ENCODE measurements around the gene PRR7. TPM values are rescaled to one million over a fixed set of nuclear protein-coding genes. Genes with fewer than 3 reads are reported as not detected.

The PRR7 gene
- total RNA-seq, 1 donor: 8.8 TPM

- DNase-seq (ENCODE audit: low read depth): no peak
- H3K4me3 ChIP-seq (ENCODE audit: low read depth, low read length): no peak overlapping the region
- TF ChIP-seq, protein P1, sequence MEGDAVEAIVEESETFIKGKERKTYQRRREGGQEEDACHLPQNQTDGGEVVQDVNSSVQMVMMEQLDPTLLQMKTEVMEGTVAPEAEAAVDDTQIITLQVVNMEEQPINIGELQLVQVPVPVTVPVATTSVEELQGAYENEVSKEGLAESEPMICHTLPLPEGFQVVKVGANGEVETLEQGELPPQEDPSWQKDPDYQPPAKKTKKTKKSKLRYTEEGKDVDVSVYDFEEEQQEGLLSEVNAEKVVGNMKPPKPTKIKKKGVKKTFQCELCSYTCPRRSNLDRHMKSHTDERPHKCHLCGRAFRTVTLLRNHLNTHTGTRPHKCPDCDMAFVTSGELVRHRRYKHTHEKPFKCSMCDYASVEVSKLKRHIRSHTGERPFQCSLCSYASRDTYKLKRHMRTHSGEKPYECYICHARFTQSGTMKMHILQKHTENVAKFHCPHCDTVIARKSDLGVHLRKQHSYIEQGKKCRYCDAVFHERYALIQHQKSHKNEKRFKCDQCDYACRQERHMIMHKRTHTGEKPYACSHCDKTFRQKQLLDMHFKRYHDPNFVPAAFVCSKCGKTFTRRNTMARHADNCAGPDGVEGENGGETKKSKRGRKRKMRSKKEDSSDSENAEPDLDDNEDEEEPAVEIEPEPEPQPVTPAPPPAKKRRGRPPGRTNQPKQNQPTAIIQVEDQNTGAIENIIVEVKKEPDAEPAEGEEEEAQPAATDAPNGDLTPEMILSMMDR (IDR thresholded peaks at IDR 0.05; ENCODE audit: insufficient read depth, low read length): no peak
Measured at GRCh38 chr5:177475563-177476427, 29.2 kb downstream of the PRR7 start.

DNA sequence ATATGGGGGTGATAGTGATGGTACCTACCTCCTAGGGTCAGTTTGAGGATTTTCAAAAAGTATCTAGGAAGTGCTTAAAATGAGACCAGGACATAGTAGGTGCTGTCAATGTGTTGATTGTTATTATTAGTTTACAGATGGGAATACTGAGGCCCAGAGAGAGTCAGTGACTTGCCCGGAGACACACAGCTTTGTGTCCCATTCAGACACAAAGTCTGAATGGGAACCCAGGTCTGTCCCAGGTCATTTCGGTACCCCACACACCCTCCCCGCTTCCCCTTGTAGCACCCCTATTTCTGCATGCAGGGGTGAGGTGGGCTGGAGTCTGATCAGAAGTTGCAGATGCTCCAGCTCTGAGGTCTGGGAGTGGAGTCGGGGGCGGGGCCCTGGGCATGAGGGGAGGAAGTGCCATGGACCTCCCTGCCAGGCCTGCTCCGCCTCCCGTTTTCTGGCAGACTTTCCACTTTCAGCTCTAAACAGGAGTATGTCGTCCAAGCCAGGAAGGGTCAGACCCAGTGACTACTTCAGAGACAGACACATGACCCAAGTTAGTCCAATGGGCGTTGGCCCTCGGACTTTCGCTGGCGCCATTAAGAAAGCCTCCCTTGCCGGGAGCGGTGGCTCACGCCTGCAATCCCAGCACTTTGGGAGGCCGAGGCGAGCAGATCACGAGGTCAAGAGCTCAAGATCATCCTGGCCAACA lies 30.1 kb downstream of the PRR7 start:
- peak; percentile 95 for DNase-seq (ENCODE audit: low read depth)
- no peak overlapping the region for H3K4me3 ChIP-seq (ENCODE audit: low read depth, low read length)
- TF ChIP-seq, protein P1 (IDR thresholded peaks at IDR 0.05; ENCODE audit: insufficient read depth, low read length): no peak

- DNase-seq (ENCODE audit: low read depth): no peak
Measured at GRCh38 chr5:177477701-177478477, 31.3 kb downstream of the PRR7 start.

GRCh38 chr5:177478711-177479646 lies 32.4 kb downstream of the PRR7 start:
- DNase-seq (ENCODE audit: low read depth): peak; percentile 91
- TF ChIP-seq, protein P1 (IDR thresholded peaks at IDR 0.05; ENCODE audit: insufficient read depth, low read length): no peak
- H3K4me3 ChIP-seq (ENCODE audit: low read depth, low read length): no peak overlapping the region

More at GRCh38 chr5:177477701-177478477, 31.3 kb downstream of the PRR7 start:
- no peak overlapping the region for H3K4me3 ChIP-seq (ENCODE audit: low read depth, low read length)
- TF ChIP-seq, protein P1 (IDR thresholded peaks at IDR 0.05; ENCODE audit: insufficient read depth, low read length): no peak

GRCh38 chr5:177479774-177480173 lies 33.2 kb downstream of the PRR7 start:
- TF ChIP-seq, protein P1 (IDR thresholded peaks at IDR 0.05; ENCODE audit: insufficient read depth, low read length): no peak
- peak; percentile 53 for DNase-seq (ENCODE audit: low read depth)
- no peak overlapping the region for H3K4me3 ChIP-seq (ENCODE audit: low read depth, low read length)
